Measurements from ENCODE around the gene CTSA.
A peak's percentile ranks its signal among the peaks of the same experiment; 100 is the strongest.
"Not testable (repeated sequence)": the region's sequence is repeated elsewhere in the genome, so short reads cannot be mapped to it uniquely, and the experiment has no call there.

Gene CTSA

DNA sequence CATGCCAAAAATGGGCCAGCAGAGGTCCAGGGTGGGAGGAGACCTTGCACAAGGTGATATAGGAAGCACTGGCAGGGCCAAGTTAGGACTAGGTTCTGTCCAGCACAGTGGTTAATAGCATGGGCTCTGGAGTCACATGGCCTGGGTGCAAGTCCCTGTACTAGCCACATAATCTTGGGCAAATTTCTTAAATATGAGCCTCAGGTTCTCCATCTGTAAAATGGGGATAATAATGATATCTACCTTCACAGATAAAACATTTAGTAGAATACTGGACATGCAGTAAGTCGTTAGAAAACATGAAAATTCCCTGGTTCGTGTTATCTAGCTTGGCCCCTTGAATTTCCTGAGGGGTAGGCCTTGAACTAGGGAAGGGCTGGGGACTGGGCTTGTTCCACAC, 6.2 kb downstream of the CTSA start:
- no peak for DNase-seq

DNA sequence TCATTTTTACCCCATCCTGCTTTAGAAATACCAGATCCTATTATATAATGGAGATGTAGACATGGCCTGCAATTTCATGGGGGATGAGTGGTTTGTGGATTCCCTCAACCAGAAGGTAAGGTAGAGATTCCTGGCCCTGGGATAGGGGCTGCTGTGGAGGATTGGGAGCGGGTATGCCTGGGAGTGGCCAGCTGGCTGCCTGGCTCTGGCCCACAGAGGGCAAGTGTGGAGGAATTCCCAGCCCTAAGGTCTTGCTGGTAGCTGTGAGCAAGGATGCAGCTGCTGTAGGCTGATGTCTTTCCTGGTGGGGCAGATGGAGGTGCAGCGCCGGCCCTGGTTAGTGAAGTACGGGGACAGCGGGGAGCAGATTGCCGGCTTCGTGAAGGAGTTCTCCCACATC, 6.6 kb downstream of the CTSA start:
- no peak for DNase-seq

DNA sequence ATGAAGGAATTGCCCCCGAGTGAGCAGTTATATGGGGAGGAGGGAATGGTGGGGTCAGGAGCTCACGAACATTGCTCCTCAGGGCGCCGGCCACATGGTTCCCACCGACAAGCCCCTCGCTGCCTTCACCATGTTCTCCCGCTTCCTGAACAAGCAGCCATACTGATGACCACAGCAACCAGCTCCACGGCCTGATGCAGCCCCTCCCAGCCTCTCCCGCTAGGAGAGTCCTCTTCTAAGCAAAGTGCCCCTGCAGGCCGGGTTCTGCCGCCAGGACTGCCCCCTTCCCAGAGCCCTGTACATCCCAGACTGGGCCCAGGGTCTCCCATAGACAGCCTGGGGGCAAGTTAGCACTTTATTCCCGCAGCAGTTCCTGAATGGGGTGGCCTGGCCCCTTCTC, 7.2 kb downstream of the CTSA start:
- DNase-seq, result no peak

DNA sequence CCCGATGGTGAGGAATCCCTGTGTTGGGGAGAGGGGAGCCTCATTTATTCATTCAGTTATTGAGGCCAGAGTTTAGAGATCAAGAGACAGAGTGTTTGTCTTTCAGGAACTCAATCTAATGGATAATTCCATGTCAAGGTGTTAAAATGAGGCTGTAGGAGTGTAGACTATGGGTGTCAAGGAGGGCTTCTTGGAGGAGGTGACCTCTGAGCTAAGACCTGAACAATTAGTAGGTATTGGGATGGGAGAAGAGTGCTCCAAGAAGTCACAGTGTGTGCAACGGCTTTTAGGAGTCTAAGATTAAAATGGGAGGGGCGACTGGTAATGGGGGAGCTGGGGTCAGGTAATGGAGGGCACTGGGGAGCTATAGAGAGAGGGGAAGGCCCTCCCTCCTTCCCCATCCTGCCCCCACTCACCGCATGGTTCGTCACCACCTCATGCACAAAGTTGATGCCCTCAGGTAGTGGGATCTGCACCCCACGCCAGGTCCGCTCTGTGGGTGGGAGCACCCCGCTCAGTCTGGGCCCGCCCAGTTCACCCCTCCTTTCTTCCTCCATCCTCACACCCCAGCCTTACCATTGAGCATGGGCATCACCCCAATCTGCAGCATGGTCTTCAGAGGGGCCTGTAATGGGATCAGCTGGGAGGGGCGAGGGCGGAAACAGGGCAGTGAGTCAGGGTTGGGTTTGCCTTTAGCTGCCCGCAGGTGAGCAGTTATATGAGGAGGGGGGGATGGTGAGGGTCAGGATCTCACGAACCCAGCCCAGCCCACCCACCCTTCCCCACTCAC, 8.1 kb downstream of the CTSA start:
- DNase-seq, result no peak

DNA sequence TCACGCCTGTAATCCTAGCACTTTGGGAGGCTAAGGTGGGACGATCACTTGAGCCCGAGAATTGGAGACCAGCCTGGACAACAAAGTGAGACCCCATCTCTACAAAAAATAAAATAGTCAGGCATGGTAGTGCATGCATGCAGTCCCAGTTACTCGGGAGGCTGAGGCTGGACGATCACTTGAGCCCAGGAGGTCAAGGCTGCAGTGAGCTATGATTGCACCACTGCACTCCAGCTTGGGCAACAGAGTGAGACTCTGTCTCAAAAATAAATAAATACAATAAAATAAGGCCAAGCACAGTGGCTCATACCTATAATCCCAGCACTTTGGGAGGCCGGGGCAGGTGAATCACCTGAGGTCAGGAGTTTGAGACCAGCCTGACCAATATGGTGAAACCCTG, 10.2 kb downstream of the CTSA start:
- not testable (repeated sequence) for DNase-seq

DNA sequence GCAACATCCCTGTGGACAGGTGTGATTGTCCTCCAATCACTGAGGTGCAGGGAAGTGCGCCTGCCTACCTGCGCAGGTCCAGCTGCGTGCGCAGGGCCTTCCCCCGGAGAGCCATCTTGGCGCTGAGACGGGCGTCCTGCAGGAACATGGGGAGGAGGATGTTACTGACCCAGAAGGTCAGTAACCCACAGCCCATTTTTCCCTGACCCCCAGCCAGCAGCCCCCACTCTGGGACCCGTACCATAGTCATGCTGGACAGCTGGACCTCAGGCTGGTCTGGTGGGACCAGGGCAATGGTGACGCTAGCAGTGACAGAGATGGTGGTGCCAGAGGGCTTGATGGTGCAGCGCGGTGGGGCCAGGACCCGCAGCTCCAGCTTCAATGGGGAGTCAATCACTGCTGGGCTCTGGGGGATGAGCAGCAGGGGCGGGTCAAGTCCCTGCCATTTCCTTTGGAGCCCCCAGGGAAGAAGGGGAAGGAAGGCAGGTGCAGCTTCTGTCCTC, 11.1 kb downstream of the CTSA start:
- no peak for DNase-seq

DNA sequence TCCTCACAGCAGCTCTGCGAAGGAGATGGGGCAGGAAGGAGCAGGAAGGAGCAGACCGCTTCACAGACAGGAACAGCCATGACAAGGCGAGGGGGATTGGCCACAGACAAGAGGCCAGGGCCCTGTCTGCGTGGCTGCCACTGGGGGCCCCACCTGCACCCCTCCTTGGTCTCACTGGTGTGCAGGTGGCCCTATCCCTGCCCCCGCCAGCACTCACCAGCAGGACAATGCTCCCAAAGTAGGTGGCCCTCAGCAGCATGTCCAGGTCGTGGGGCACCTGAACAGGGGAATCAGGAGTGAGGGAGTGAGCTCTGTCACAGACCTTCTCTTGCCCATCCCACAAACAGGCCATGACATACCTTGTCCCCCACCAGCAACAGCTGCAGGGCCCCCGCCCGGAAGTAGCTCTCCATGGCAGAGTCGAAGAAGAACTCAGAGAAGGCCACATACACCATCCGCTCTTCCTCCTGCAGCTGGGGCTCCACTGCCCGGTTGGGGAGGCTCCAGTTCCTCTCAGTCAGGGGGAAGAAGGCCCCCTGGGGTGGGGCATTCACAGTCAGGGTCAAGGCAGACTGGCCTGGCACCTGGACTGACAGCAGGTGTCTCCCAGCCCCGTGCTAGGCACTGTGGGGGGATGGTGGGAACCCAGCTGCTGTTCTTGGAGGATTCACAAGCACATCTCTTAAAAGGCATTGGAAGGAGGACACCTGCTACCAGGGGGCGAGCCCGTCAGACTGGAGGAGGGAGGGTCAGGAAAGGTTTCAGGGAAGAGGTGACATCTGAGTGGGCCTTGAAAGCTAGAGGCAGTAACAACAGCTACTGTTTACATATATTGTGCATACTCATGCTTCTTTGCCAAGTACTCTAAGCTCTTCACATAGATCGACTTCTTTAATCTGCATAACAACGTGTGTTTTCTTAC, 13.7 kb downstream of the CTSA start:
- no peak for DNase-seq

DNA sequence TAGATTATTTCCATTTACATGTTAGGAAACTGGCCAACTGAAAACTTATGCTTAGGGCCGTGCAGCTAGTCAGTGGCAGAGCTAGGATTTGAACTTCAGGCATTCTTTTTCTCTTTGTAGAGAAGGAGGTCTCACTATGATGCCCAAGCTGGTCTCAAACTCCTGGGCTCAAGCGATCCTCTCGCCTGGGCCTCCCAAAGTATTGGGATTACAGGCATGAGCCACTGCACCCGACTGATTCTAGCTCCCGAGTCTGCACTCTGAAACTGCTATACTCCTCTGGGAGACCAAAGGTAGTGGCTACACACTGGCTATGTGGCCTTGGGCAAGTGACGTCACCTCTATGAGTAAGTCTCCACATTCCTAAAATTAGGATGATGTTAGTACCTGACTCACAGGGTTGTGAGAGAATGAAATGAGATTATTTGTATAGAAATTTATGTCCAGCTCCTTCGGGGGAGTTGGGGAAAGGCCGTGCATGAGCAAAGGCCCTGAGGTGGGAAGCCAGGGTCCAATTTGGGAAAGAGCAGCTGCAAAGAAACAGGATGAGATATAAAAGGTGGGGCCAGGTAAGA, 14.5 kb downstream of the CTSA start:
- DNase-seq, result no peak

DNA sequence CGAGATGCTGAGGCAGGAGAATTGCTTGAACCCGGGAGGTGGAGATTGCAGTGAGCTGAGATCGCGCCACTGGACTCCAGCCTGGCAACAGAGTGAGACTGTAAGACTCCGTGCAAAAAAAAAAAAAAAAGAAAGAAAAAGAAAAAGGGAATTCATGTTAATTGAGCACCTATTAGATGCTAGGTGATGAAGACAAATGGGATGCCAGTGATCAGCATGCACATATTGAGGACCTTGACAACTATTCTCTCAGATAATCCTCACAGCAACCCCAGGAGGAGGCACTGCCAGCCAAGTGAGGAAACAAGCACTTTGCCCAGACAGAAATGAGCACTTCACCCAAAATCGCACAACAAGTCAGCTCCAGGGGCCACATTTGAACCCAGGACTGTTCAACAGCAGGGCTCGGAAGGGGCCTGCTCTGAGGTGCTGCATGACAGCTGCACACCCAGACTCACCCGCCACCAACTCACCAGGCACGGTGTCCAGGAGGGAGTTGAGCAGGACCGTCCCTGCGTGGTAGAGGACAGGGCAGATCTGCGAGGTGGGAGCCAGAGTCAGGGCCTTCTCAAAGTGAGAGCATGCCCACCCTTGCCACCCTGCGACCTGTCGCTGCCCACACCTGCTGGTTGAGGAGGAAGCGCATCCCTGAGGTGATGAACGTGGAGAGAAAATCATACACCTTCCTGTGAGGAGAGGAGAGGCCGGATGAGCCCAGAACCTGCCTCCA, 16.2 kb downstream of the CTSA start:
- DNase-seq, result no peak

DNA sequence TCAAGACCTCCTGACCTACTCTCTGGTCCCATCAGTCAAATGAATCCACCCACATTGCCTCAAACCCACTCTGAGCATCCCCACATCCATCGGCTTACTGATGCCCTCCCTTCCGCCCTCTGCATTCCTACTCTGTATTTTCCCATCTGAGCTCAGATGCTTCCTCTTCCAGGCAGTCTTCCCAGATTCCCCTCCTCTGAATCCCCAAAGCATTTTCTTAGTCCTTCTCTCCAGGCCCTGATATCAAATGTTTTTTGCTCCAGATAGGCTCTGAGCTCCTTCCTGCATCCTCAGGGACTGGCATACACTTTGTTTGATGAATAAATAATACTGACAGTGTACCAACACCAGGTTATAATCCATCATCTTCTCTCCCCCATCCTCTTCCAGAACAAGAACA, 16.9 kb downstream of the CTSA start:
- DNase-seq, result no peak

DNA sequence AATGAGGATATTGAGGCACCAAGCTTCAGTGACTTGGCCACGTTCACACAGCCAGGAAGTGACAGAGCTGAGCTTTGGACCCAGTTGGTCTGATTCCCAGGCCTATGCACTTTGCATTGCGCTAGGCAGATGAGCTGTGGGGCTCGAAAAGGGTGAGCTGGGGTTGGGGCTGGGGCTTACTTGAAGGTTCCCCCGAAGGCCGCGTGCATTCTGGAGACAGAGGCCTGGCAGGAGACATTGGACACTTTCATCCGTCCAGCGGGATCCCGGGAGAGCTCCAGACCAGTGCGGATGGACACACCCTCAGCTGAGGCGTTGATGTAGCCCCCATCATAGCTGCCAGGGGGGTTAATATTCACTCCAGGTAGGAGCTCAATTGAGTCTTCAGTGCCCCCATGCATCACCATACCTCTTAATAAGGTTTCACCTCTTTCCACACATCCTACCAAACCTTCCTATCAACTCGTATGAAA, 18.2 kb downstream of the CTSA start:
- no peak for DNase-seq

DNA sequence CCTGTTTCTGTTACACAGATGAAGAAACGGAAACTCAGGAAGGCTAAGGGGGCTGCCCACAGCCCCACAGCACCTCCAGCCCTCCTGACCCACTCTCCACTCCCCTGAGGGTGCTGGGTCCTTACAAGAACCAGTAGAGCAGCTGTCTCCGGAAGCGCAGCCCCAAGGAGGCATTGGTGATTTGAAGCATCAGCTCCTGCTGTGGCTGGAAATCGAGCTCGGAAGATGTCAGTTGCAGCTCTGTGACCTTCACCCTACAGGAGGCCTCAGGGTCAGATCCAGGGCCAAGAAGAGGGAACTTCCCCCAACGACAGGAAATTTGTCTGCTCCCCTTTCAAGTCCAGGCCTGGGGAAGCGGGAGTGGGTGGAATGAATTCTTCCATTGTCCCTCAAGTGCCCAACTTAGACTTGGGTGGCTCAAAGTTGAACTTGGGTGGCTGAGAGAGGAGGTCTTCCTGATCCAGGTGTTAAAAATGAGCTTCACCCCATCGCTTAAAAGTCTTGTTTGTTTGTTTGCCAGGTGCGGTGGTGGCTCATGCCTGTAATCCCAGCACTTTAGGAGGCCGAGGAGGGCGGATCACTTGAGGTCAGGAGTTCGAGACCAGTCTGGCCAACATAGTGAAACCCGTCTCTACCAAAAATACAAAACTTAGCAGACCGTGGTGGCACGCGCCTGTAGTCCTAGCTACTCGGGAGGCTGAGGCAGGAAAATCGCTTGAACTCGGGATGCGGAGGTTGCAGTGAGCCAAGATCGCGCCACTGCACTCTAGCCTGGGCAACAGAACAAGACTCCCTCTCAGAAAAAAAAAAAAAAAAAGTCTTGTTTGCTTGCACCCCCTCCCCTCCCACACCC, 18.9 kb downstream of the CTSA start:
- peak; percentile 58 for DNase-seq

DNA sequence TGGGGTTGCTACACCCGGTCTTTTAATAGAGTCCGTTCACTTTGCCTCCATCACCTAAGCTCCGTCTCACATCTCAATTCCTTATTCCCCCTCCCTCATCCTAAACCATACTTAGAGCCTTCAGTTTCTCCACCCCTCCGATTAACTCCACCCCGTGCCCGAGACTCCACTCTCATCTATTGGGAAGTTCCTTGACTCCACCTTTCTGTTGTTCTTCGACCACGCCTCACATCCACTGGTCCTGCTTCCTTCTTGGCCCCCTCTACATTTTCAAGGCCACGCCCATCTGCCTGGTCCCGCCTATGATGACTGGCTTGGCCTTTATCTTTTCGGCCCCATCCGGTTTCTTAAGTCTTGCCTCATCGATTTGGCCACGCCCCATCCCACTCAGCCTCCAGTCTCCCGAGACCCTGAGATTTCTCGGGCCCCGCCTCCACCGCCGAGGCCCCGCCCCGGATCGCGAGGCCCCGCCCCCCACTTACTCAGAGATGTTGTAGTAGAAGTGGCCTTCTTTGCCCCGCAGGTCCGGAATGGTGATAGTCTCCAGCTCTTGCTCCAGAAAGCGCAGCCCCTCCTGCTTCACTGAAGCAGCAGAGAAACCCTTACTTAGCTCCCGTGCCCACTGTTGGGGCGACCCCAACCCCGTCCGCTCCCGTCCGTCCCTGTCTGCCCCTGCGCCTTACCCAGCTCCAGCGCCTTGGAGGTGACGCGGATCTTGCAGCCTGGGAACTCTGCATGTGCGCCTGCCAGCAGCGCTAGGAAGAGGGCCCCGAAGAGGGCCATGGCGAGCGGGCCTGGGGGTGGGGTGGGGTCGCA, 19.7 kb downstream of the CTSA start:
- DNase-seq, result peak; percentile 100

DNA sequence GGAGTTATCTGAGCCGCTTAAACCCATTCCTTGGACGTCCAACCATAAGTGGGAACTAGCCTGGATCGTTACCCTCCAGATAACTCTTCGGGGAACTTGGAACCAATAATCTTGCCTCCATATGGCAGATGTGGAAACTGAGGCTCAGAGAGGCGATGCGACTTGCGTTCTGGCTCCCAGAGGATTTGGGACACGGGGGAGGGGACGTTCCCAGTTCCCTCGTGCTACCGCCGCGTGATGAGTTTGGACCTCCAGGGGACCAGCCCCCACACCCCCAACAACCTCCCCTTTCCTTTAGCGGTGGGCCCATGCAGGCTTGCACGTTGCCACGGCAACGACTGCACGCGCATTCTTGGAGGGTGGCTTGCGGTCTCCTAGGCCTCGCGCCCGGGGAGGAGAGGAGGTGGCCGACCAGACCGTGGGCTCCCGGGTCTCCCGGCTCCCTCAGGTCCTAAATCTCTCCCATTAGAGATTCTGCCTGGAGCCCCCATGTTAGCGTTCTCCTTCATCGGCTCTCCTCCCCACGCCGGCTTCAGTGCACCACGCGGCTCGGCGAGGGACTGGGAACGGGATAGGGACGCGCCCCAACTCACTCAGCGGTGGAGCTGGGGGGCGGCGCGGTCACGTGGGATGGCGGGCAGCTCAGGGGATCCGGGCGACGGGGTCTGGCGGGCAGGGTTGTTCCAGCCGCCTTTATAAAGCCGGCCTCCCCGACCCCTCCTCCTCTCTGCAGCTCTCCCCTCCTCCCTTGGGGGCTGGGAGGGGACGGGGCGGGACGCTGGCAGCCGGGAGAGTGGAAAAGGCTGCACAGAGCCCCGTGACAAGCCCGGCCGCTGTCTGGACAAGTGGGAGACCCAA, 20.6 kb downstream of the CTSA start, which contains the start of gene PLTP:
Gene PLTP (minus strand): TSS at position 670 of the 858 bp plus-strand sequence. CDS start 703 bp downstream, outside the sequence.
- DNase-seq, result peak; percentile 23

DNA sequence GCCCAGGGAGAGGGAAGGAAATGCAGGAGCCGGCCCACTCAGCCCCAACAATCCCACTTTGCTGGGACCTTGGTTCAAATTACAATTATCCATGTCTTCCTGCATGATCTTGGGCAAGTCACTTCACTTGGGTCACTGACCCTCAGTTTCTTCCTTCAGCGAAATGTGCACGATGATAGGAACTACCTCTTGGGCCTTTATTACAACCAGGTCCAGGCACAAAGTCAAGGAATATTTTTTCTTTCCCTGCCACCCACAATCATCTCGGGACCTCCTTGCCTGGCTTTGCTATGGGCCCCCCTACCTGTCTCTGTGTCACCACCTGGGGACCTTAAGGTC, 21.2 kb downstream of the CTSA start:
- no peak for DNase-seq

DNA sequence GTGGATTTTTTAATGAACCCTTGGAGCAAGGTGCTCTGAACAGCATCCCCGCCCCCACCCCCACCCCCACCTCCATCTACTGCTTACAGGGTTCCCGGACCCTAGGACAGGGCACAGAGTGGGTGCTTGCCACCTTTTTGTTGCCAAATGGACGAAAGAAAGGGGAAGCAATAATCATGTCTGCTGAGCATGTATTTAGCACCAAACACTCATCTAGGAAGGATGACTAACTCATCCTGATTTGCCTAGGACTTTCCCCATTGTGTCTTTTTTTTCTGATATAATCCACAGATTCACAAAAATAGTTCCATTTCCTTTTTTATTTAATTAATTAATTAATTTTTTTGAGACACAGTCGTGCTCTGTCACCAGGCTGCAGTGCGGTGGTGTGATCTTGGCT, 22.0 kb downstream of the CTSA start:
- peak; percentile 93 for DNase-seq

DNA sequence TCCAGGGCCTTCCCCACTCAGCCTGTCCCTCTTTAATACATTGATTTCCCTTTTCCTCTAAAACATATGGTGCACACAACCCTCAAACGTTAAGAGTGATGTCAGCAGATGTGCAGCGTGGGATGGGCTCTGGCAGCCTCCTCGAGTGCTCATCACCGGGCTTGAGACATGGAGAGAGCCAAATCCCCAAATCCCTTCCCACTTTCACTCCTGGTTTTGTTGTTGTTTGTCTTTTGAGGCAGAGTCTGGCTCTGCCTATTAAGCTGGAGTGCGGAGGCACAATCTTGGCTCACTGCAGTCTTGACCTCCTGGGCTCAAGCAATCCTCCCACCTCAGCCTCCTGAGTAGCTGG, 26.6 kb downstream of the CTSA start:
- DNase-seq, result peak; percentile 58

DNA sequence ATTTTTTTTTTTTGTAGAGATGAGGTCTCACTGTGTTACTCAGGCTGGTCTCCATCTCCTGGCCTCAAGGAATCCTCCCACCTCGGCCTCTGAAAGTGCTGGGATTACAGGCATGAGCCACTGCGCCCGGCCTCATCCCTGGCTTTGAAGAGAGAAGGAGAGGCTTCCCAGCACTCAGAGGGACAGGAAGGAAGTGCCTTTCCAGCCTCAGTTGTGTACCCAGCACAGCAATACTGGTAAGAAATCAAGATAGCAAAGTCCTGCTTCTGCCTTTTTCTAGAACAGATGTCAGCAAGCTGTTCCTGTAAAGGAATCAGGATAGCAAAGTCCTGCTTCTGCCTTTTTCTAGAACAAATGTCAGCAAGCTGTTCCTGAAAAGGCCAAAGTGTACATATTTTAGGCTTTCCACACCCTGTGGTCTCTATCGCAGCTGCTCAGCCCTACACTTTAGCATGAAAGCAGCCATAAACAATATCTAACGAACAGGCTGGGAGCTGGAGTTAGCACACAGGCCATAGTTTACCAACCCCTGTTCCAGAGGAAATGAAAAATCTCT, 27.1 kb downstream of the CTSA start:
- peak; percentile 24 for DNase-seq

DNA sequence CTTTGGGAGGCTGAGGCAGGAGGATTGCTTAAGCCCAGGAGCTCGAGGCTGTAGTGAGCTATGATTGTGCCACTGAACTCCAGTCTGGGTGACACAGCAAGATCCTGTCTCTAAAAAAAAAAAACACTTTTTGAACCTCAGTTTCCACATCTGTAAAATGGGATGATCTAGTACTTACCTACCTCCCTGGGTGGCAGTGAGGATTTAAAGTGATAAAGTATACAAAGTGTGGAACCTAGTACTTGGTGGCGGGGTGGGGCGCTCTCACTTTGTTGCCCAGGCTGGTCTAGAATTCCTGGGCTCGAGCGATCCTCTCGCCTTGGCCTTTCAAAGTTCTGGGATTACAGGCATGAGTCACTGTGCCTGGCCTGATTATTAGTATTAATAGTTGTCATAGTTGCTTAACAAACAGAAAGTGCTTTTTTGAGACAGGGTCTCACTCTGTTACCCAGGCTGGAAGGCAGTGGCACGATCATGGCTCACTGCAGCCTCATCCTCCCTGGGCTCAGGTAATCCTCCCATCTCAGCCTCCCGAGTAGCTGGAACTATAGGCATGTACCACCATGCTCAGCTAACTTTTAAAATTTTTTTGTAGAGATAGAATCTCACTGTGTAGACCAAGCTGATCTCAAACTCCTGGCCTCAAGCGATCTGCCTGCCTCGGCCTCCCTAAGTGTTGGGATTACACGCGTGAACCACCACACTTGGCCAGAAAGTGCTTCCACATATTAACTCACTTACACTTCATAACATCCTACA, 27.8 kb downstream of the CTSA start:
- DNase-seq, result no peak

Measured in inflammatory macrophage treated with lipopolysaccharide for 4 hours (primary cell).